Measurements from ENCODE around the gene SUGCT. TPM values are rescaled to one million over a fixed set of nuclear protein-coding genes. Genes with fewer than 3 reads are reported as not detected.

SUGCT gene
- total RNA-seq, 4 donors from 2014 or later, result 1.1 to 3.6 (median 2.6) TPM

DNA sequence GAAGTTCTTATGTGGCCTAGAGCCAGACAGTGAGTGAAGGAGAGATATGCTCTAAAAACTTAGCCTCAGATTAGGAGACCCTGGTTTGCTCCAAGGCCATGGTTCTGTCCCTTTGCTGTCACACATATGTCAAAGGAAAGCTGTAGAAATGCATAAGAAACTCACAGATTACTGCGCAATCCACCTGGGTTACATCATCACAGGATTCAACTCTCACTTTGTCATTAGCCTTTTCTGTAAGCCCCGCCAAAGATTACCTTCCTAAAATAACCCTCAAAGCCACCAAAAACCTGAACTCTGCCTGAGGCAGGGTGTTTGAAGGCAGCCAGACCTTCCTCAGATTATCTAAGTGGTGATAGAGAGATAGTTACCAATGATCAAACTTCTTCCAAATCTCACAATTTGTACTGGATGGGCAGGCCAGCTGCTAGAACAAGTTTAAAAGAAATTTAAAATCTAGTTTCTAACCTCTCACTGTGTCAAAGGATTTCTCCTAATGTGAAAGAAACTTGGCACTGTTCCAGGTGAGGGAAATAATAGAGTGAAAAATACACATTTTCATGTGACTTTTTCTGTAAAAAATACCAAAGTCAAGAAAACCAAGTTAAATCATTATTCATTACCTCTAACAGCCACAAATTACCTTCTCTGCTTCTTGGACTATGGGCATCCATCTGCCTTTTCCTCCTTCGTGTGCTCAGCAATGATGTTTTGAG, 567.2 kb downstream of the SUGCT start:
- ATAC-seq (ENCODE audit: low FRiP score), result no peak
- DNase-seq (ENCODE audit: low spot score), result no peak
- TF ChIP-seq, protein P1, sequence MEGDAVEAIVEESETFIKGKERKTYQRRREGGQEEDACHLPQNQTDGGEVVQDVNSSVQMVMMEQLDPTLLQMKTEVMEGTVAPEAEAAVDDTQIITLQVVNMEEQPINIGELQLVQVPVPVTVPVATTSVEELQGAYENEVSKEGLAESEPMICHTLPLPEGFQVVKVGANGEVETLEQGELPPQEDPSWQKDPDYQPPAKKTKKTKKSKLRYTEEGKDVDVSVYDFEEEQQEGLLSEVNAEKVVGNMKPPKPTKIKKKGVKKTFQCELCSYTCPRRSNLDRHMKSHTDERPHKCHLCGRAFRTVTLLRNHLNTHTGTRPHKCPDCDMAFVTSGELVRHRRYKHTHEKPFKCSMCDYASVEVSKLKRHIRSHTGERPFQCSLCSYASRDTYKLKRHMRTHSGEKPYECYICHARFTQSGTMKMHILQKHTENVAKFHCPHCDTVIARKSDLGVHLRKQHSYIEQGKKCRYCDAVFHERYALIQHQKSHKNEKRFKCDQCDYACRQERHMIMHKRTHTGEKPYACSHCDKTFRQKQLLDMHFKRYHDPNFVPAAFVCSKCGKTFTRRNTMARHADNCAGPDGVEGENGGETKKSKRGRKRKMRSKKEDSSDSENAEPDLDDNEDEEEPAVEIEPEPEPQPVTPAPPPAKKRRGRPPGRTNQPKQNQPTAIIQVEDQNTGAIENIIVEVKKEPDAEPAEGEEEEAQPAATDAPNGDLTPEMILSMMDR (IDR thresholded peaks at IDR 0.05), result no peak

DNA sequence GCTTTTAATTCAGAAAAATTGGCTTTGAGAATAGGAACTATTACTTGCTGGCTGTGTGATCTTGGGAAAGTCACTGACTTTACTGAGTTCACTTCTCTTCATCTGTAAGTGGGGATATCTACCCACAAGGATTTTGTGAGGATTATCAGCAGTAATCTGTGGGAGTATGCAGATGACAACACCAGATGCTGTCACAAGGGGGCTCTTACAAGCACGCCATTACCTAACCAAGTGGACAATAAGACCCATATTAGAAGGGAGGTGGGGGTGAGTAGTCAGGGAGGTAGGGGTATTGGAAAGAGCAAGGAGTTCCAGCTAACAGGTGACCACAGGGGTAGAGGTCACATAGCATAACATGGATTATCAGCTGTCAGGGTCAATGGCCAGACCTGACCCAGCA, 569.4 kb downstream of the SUGCT start:
- DNase-seq (ENCODE audit: low spot score), result no peak
- no peak for ATAC-seq (ENCODE audit: low FRiP score)
- TF ChIP-seq, protein P1 (IDR thresholded peaks at IDR 0.05), result no peak

DNA sequence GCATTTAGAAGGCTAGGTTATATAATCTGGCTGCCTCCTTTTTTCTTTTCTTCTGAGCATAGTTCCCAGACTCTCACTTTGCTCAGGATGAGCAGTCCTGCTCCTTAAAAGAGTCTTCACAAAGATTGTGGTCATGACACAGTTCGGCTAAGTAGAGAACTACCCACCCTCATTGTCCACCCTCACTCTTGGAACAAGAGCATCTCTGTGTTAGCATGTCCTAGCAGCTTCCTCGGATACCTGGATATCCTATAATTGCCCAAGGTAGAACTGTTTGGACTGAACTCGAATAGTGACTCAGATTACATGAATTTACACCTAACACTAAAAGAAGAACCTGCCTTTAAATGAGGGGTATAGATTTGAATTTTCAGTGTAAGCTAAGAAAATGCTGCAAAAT, 572.0 kb downstream of the SUGCT start:
- DNase-seq (ENCODE audit: low spot score) (no peak), ATAC-seq (ENCODE audit: low FRiP score) (no peak)
- TF ChIP-seq, protein P1 (IDR thresholded peaks at IDR 0.05), result no peak

DNA sequence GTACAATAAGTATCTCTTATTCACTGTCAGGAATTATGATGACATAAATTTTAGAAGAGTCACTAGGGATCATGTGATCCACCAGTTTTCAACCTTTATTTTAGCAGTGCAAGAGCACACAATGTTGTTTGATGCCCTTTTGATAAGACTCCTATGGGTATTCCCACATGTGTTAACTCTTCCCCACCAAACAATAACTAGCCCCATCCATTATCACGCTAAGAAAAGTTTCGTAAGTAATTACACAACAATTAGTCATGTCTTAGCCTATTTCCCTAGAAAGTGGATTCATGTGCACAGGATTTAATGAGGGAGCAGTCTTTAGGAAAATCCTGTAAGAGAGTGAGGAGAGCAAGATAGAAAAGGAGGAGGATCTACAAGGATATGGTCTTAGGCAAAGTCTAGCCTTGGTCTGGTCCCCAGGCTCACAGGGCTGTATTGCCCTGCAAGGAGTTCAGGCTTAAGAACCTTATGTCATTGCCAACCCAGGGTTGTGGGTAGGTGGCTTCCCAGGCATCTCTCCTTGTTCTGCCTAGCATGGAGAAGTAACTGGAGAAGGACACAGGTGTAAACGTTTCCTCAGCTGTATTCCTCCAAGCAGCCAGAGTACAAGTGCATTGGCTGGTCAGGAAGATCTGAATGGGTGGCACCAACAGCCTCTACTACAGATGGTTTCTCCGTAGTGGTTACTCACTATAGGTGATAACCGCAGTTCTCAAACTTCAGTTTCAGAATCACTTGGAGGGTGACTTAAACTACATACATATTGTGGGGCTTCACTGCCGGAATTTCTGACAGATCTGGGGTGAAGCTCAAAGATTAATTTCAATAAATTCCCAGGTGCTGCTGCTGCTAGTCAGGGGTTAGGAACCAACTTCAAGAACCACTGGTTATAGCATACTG, 574.5 kb downstream of the SUGCT start:
- DNase-seq (ENCODE audit: low spot score), result no peak
- TF ChIP-seq, protein P1 (IDR thresholded peaks at IDR 0.05), result no peak
- ATAC-seq (ENCODE audit: low FRiP score), result no peak

DNA sequence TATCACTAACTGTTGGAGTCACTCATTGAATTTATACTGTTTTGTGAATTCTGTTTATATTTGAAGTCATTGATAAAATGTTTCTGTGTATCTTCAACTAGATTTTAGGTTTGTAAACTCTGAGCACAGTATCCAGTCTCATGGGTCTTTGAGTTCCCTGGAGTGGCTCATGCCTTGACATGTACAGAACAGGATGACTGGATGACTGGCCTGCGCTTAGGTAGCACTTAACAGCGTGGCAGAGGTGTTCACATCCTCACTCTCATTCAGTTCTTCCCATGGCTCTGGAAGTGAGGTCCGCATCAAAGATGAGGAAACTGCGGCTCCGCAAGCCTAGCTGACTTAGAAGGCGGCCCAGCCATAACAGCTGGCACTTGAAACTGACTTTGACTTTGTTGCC, 576.9 kb downstream of the SUGCT start:
- no peak for ATAC-seq (ENCODE audit: low FRiP score)
- DNase-seq (ENCODE audit: low spot score), result no peak
- TF ChIP-seq, protein P1 (IDR thresholded peaks at IDR 0.05), result no peak

DNA sequence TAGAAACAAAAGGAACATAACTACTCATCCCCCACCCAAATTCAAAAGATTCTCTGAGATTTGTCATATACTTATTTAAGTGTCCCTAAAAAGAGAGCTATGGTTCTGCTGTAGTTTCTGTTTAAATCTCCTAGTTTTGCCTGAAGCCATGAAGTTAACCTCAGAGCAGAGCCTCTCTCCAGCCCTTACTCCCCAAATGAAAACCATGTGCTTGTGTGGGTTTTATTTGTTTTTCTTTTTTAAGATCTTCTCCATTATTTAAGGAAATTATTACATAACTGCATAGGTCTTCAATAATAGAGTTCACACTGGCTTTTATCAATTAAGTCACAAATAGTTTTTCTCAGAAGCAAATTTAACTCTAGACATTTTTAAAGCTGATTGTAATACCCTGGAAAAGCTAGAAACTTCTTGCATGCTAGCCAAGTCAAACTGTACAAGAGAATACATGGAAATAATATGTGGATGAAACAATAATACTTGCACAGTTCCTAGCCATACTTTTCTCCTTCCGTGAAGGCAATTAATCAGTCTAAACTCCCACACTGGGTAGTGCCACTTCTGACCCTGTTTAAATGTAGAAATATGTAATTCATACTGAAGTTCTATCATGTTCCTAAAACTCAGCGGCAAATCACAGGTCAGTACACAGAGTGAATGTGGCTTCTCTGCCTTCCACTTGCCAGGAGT, 579.7 kb downstream of the SUGCT start:
- DNase-seq (ENCODE audit: low spot score) (no peak), ATAC-seq (ENCODE audit: low FRiP score) (no peak)
- TF ChIP-seq, protein P1 (IDR thresholded peaks at IDR 0.05), result no peak
